Middle frontal gyrus (tissue), 1 donor: ENCODE data around the gene AKAIN1.

Experiments
- DNase-seq: peaks from one replicate; pipeline ENCODE4 v3.0.0-alpha.2; 2015; ENCODE audit warnings: low spot score; ENCODE audit errors: extremely low spot score

AKAIN1 gene

GRCh38 chr18:5197032-5197434, at the start of gene AKAIN1:
Gene AKAIN1, minus strand, starts transcription at chr18:5197257. Its CDS starts 204 bp downstream, at chr18:5197053.
- no peak for DNase-seq

- no peak for DNase-seq
These were observed 47.9 kb upstream of the AKAIN1 start for GRCh38 chr18:5244941-5245340.

GRCh38 chr18:5239447-5239846, 42.4 kb upstream of the AKAIN1 start:
- DNase-seq, result no peak

GRCh38 chr18:5238371-5238976, 41.4 kb upstream of the AKAIN1 start:
- peak; percentile 3 for DNase-seq

GRCh38 chr18:5237723-5238370, 40.8 kb upstream of the AKAIN1 start:
- peak; percentile 80 for DNase-seq

- DNase-seq, result peak; percentile 5
These were observed 40.1 kb upstream of the AKAIN1 start for GRCh38 chr18:5237083-5237722.

- no peak for DNase-seq
These were observed 17.7 kb upstream of the AKAIN1 start for GRCh38 chr18:5214583-5215351.

- no peak for DNase-seq
These were observed 10.6 kb upstream of the AKAIN1 start for GRCh38 chr18:5207471-5208150.

- no peak for DNase-seq
These were observed 1.3 kb upstream of the AKAIN1 start for GRCh38 chr18:5198311-5198710.

GRCh38 chr18:5197461-5197860, 404 bp upstream of the AKAIN1 start:
- no peak for DNase-seq

GRCh38 chr18:5196253-5197031, 615 bp downstream of the AKAIN1 start:
- DNase-seq, result no peak

- DNase-seq, result no peak
These were observed 1.4 kb downstream of the AKAIN1 start for GRCh38 chr18:5195656-5196055.

- DNase-seq, result no peak
These were observed 16.8 kb downstream of the AKAIN1 start for GRCh38 chr18:5180254-5180653.

GRCh38 chr18:5178519-5178918, 18.5 kb downstream of the AKAIN1 start:
- DNase-seq, result no peak

- DNase-seq, result no peak
These were observed 21.7 kb downstream of the AKAIN1 start for GRCh38 chr18:5175378-5175777.

- no peak for DNase-seq
These were observed 23.4 kb downstream of the AKAIN1 start for GRCh38 chr18:5173646-5174045.

- no peak for DNase-seq
These were observed 23.8 kb downstream of the AKAIN1 start for GRCh38 chr18:5173236-5173635.

GRCh38 chr18:5167831-5168230, 29.2 kb downstream of the AKAIN1 start:
- DNase-seq, result no peak

GRCh38 chr18:5166606-5167280, 30.3 kb downstream of the AKAIN1 start:
- no peak for DNase-seq

- DNase-seq, result no peak
These were observed 32.2 kb downstream of the AKAIN1 start for GRCh38 chr18:5164903-5165302.
